ENCODE measurements around the gene FASTKD2. TPM values are rescaled to one million over a fixed set of nuclear protein-coding genes. Genes with fewer than 3 reads are reported as not detected.

Gene FASTKD2
- 32.8 and 36.7 TPM in 2 replicates for total RNA-seq

GRCh38 chr2:206765242-206766056 lies at the start of gene FASTKD2, which contains the start of gene MDH1B:
TSS of gene FASTKD2 (plus strand) at chr2:206765606. CDS start at chr2:206766694, 1,088 bp downstream.
TSS of gene MDH1B (minus strand) at chr2:206765328. CDS start at chr2:206765271, 57 bp downstream.
- H3K36me3 Mint-ChIP-seq (ENCODE audit: low read depth) = peaks cover 25% of the 10 kb centered on the region
- peak within 1 kb of the TSS; percentile 98 for H3K27ac Mint-ChIP-seq
- DNase-seq (ENCODE audit: low spot score) = peak; percentile 80
- peaks cover 4% of the 10 kb centered on the region for H3K27me3 Mint-ChIP-seq (ENCODE audit: insufficient read depth)
- peak within 1 kb of the TSS; percentile 97 for H3K4me3 Mint-ChIP-seq
- H3K4me1 Mint-ChIP-seq (ENCODE audit: low read depth) = peaks cover 30% of the 10 kb centered on the region
- intact Hi-C loops (cut with micrococcal nuclease) = loop anchor here (1.0 to 10.0 kb wide), 14 partner anchors 16 to 1502 kb away; partner anchors contain the start of genes ADAM23, CCNYL1, CREB1 and EEF1B2
- no peaks in the 10 kb centered on the region for H3K9me3 Mint-ChIP-seq

- Mint-ChIP-seq H3K9me3 (no peaks in the 10 kb centered on the region), H3K27me3 (ENCODE audit: insufficient read depth) (peaks cover 7% of the 10 kb centered on the region)
These were observed 48.8 kb upstream of the FASTKD2 start for GRCh38 chr2:206716623-206717022.

GRCh38 chr2:206718296-206718695 lies 47.1 kb upstream of the FASTKD2 start, which contains the start of gene DYTN:
TSS of gene DYTN (minus strand) at chr2:206718396. CDS start at chr2:206718279, 117 bp downstream.
- intact Hi-C loops (cut with micrococcal nuclease) = no loop called here
- DNase-seq (ENCODE audit: low spot score) = no peak
- no peak within 1 kb of the TSS for H3K4me3 Mint-ChIP-seq
- H3K36me3 Mint-ChIP-seq (ENCODE audit: low read depth) = no peaks in the 10 kb centered on the region
- H3K27ac Mint-ChIP-seq = no peak within 1 kb of the TSS
- H3K4me1 Mint-ChIP-seq (ENCODE audit: low read depth) = no peaks in the 10 kb centered on the region
- H3K9me3 Mint-ChIP-seq = no peaks in the 10 kb centered on the region
- H3K27me3 Mint-ChIP-seq (ENCODE audit: insufficient read depth) = peaks cover 13% of the 10 kb centered on the region

More at GRCh38 chr2:206716623-206717022, 48.8 kb upstream of the FASTKD2 start:
- intact Hi-C loops (cut with micrococcal nuclease) = no loop called here
- Mint-ChIP-seq H3K4me1 (ENCODE audit: low read depth) (no peaks in the 10 kb centered on the region), H3K36me3 (ENCODE audit: low read depth) (no peaks in the 10 kb centered on the region), H3K4me3 (no peak overlapping the region), H3K27ac (no peak overlapping the region)
- no peak for DNase-seq (ENCODE audit: low spot score)

GRCh38 chr2:206721256-206721920 lies 44.0 kb upstream of the FASTKD2 start:
- DNase-seq (ENCODE audit: low spot score) = no peak
- intact Hi-C loops (cut with micrococcal nuclease) = no loop called here
- Mint-ChIP-seq H3K4me3 (no peak overlapping the region), H3K4me1 (ENCODE audit: low read depth) (no peaks in the 10 kb centered on the region), H3K36me3 (ENCODE audit: low read depth) (no peaks in the 10 kb centered on the region), H3K27ac (no peak overlapping the region), H3K27me3 (ENCODE audit: insufficient read depth) (peaks cover 16% of the 10 kb centered on the region), H3K9me3 (no peaks in the 10 kb centered on the region)

- H3K36me3 Mint-ChIP-seq (ENCODE audit: low read depth) = no peaks in the 10 kb centered on the region
- intact Hi-C loops (cut with micrococcal nuclease) = no loop called here
- no peak overlapping the region for H3K4me3 Mint-ChIP-seq
- no peaks in the 10 kb centered on the region for H3K4me1 Mint-ChIP-seq (ENCODE audit: low read depth)
- H3K27me3 Mint-ChIP-seq (ENCODE audit: insufficient read depth) = peaks cover 14% of the 10 kb centered on the region
- H3K9me3 Mint-ChIP-seq = no peaks in the 10 kb centered on the region
- DNase-seq (ENCODE audit: low spot score) = no peak
- no peak overlapping the region for H3K27ac Mint-ChIP-seq
These were observed 42.1 kb upstream of the FASTKD2 start for GRCh38 chr2:206723288-206723687.

- intact Hi-C loops (cut with micrococcal nuclease) = no loop called here
- Mint-ChIP-seq H3K36me3 (ENCODE audit: low read depth) (no peaks in the 10 kb centered on the region), H3K27me3 (ENCODE audit: insufficient read depth) (peaks cover 16% of the 10 kb centered on the region), H3K4me1 (ENCODE audit: low read depth) (no peaks in the 10 kb centered on the region), H3K4me3 (no peak overlapping the region), H3K9me3 (no peaks in the 10 kb centered on the region), H3K27ac (no peak overlapping the region)
- DNase-seq (ENCODE audit: low spot score) = no peak
These were observed 38.1 kb upstream of the FASTKD2 start for GRCh38 chr2:206727287-206727686.

- intact Hi-C loops (cut with micrococcal nuclease) = no loop called here
- Mint-ChIP-seq H3K4me1 (ENCODE audit: low read depth) (no peaks in the 10 kb centered on the region), H3K27ac (no peak overlapping the region), H3K4me3 (no peak overlapping the region), H3K9me3 (no peaks in the 10 kb centered on the region), H3K36me3 (ENCODE audit: low read depth) (no peaks in the 10 kb centered on the region), H3K27me3 (ENCODE audit: insufficient read depth) (peaks cover 13% of the 10 kb centered on the region)
- DNase-seq (ENCODE audit: low spot score) = no peak
These were observed 36.9 kb upstream of the FASTKD2 start for GRCh38 chr2:206728277-206729199.

GRCh38 chr2:206733341-206733740 lies 32.1 kb upstream of the FASTKD2 start:
- intact Hi-C loops (cut with micrococcal nuclease) = no loop called here
- H3K27ac Mint-ChIP-seq = no peak overlapping the region
- H3K4me3 Mint-ChIP-seq = no peak overlapping the region
- H3K36me3 Mint-ChIP-seq (ENCODE audit: low read depth) = no peaks in the 10 kb centered on the region
- DNase-seq (ENCODE audit: low spot score) = no peak
- peaks cover 8% of the 10 kb centered on the region for H3K27me3 Mint-ChIP-seq (ENCODE audit: insufficient read depth)
- H3K4me1 Mint-ChIP-seq (ENCODE audit: low read depth) = no peaks in the 10 kb centered on the region
- H3K9me3 Mint-ChIP-seq = no peaks in the 10 kb centered on the region

GRCh38 chr2:206736935-206737334 lies 28.5 kb upstream of the FASTKD2 start:
- no peak for DNase-seq (ENCODE audit: low spot score)
- Mint-ChIP-seq H3K4me1 (ENCODE audit: low read depth) (no peaks in the 10 kb centered on the region), H3K36me3 (ENCODE audit: low read depth) (no peaks in the 10 kb centered on the region), H3K9me3 (no peaks in the 10 kb centered on the region), H3K27ac (no peak overlapping the region), H3K4me3 (no peak overlapping the region), H3K27me3 (ENCODE audit: insufficient read depth) (no peaks in the 10 kb centered on the region)
- intact Hi-C loops (cut with micrococcal nuclease) = no loop called here

GRCh38 chr2:206739271-206739670 lies 26.1 kb upstream of the FASTKD2 start:
- Mint-ChIP-seq H3K27me3 (ENCODE audit: insufficient read depth) (no peaks in the 10 kb centered on the region), H3K27ac (no peak overlapping the region), H3K4me3 (no peak overlapping the region), H3K36me3 (ENCODE audit: low read depth) (no peaks in the 10 kb centered on the region), H3K4me1 (ENCODE audit: low read depth) (no peaks in the 10 kb centered on the region), H3K9me3 (no peaks in the 10 kb centered on the region)
- no peak for DNase-seq (ENCODE audit: low spot score)
- intact Hi-C loops (cut with micrococcal nuclease) = no loop called here

GRCh38 chr2:206740800-206741199 lies 24.6 kb upstream of the FASTKD2 start:
- Mint-ChIP-seq H3K36me3 (ENCODE audit: low read depth) (no peaks in the 10 kb centered on the region), H3K4me1 (ENCODE audit: low read depth) (no peaks in the 10 kb centered on the region), H3K27me3 (ENCODE audit: insufficient read depth) (no peaks in the 10 kb centered on the region), H3K4me3 (no peak overlapping the region), H3K9me3 (no peaks in the 10 kb centered on the region), H3K27ac (no peak overlapping the region)
- intact Hi-C loops (cut with micrococcal nuclease) = no loop called here
- no peak for DNase-seq (ENCODE audit: low spot score)

- DNase-seq (ENCODE audit: low spot score) = no peak
- Mint-ChIP-seq H3K27me3 (ENCODE audit: insufficient read depth) (peaks cover 23% of the 10 kb centered on the region), H3K36me3 (ENCODE audit: low read depth) (no peaks in the 10 kb centered on the region)
These were observed 8.6 kb upstream of the FASTKD2 start for GRCh38 chr2:206756816-206757215.

More at GRCh38 chr2:206756816-206757215, 8.6 kb upstream of the FASTKD2 start:
- Mint-ChIP-seq H3K4me3 (no peak overlapping the region), H3K4me1 (ENCODE audit: low read depth) (no peaks in the 10 kb centered on the region), H3K27ac (no peak overlapping the region), H3K9me3 (no peaks in the 10 kb centered on the region)
- intact Hi-C loops (cut with micrococcal nuclease) = no loop called here

Data from activated T-helper 1 cell treated with anti-CD3 and anti-CD28 coated beads, Interleukin-12 subunit alpha, Interleukin-12 subunit beta, Interleukin-2, Interleukin-4 antibody, amounts not matched to agents 30 ng/mL and 10 ng/mL and 1 ng/mL, durations not matched to agents 14 hours and 24 hours and 36 hours (primary cell).